GM08714 (cell line): Measurements from ENCODE around the gene TGFB1I1.
"Not testable (repeated sequence)": the region's sequence is repeated elsewhere in the genome, so short reads cannot be mapped to it uniquely, and the experiment has no call there.

ENCODE experiments used
- H3K4me3 ChIP-seq: fragments of 200-500 bp; sonication (Bioruptor generic); 2 replicates; pipeline ENCODE4 v1.5.1; 2014; ENCODE audit warnings: mild to moderate bottlenecking, low read length, inconsistent platforms
- ZNF274 ChIP-seq: IDR thresholded peaks from 2 replicates; pipeline ENCODE4 v1.6.1; 2012; ENCODE audit warnings: mild to moderate bottlenecking, low read depth, low read length

The TGFB1I1 gene

GRCh38 chr16:31521368-31521767 lies 49.4 kb downstream of the TGFB1I1 start:
- no peak for TF ChIP-seq ZNF274
- no peak overlapping the region for H3K4me3 ChIP-seq

GRCh38 chr16:31522071-31522470 lies 50.1 kb downstream of the TGFB1I1 start:
- TF ChIP-seq ZNF274 = no peak
- no peak overlapping the region for H3K4me3 ChIP-seq

- not testable (repeated sequence) for H3K4me3 ChIP-seq
Observed at GRCh38 chr16:31523768-31524167, 51.8 kb downstream of the TGFB1I1 start.

- TF ChIP-seq ZNF274 = no peak
- no peak overlapping the region for H3K4me3 ChIP-seq
Observed at GRCh38 chr16:31525113-31525512, 53.2 kb downstream of the TGFB1I1 start.
